GM12801 (cell line): ENCODE measurements around the gene MAN1A2.

Experiments used
- TF ChIP-seq, protein P1 (sequence below): IDR thresholded peaks from one replicate; pipeline ENCODE4 v1.5.1; 2011; ENCODE audit warnings: control low read depth; ENCODE audit not compliant: insufficient read length; ENCODE audit errors: extremely low read depth

MAN1A2 gene

DNA sequence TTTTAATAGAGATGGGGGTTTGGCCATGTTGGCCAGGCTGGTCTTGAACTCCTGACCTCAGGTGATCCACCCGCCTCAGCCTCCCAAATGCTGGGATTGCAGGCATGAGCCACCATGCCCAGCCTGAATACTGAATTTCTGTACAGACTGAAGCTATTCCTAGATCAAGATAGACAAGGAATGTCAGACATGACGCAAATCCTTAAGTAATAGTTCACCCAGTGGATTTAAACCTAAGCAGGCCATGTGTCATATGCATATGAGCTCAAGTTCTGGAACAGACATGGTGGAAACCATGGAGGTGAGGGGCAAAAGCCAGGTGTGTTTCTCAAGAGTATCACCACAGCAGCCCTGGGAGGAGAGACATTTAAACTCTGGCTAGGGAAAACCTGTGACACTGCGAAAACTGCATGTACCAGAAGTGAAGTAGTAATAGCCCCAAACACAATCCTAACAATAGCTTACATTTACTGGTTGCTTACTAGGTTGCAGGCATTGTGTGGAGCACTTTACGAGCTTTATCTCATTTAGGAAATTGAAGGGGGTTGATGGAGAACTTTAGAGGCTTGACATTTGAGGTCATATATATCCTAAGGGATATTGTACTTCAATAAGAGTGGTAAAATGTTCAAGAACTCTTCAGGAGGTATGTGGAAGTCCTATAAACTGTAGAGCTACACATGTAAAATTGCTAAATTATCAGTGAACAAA, 31.7 kb upstream of the MAN1A2 start:
- TF ChIP-seq, protein P1, sequence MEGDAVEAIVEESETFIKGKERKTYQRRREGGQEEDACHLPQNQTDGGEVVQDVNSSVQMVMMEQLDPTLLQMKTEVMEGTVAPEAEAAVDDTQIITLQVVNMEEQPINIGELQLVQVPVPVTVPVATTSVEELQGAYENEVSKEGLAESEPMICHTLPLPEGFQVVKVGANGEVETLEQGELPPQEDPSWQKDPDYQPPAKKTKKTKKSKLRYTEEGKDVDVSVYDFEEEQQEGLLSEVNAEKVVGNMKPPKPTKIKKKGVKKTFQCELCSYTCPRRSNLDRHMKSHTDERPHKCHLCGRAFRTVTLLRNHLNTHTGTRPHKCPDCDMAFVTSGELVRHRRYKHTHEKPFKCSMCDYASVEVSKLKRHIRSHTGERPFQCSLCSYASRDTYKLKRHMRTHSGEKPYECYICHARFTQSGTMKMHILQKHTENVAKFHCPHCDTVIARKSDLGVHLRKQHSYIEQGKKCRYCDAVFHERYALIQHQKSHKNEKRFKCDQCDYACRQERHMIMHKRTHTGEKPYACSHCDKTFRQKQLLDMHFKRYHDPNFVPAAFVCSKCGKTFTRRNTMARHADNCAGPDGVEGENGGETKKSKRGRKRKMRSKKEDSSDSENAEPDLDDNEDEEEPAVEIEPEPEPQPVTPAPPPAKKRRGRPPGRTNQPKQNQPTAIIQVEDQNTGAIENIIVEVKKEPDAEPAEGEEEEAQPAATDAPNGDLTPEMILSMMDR, result no peak

DNA sequence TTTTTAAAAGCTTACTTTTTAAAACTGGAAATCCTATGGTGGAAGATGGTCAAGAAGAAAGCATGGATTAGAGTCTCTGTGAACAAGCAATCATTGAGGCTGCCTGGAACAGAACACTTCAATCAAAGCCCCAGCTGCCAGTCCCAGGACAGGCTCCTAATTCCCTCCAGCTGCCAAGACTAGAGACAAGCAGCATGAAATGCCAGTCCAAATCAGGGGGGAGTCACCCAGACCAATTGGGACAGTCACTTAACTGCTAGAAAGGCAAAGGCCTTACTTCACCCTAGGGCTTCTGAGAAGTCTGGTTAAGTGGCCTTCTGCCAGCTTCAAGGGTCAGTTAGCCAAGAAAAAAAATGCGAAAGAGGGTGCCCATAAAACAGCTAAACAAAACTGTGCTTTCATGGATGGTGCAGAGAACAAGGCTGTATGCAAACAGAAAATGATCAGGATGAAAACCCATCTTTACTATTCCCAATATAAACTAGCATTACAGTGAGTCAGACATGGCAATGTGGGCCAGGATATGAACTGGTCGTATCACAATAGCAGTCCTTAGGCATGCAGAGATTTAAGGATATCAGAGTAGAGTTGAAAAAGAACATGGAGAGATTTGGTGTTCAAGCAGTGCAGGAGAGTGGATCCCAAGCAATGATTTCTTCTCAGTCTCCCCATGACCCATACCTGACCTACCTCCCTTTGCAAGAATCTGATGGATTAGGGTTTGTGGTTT, 31.0 kb upstream of the MAN1A2 start:
- TF ChIP-seq, protein P1, result no peak

GRCh38 chr1:117339866-117340700, 27.2 kb upstream of the MAN1A2 start:
- TF ChIP-seq, protein P1, result no peak

GRCh38 chr1:117341123-117341522, 26.1 kb upstream of the MAN1A2 start:
- TF ChIP-seq, protein P1, result no peak

- TF ChIP-seq, protein P1, result no peak
These were observed 24.9 kb upstream of the MAN1A2 start for GRCh38 chr1:117342397-117342796.

DNA sequence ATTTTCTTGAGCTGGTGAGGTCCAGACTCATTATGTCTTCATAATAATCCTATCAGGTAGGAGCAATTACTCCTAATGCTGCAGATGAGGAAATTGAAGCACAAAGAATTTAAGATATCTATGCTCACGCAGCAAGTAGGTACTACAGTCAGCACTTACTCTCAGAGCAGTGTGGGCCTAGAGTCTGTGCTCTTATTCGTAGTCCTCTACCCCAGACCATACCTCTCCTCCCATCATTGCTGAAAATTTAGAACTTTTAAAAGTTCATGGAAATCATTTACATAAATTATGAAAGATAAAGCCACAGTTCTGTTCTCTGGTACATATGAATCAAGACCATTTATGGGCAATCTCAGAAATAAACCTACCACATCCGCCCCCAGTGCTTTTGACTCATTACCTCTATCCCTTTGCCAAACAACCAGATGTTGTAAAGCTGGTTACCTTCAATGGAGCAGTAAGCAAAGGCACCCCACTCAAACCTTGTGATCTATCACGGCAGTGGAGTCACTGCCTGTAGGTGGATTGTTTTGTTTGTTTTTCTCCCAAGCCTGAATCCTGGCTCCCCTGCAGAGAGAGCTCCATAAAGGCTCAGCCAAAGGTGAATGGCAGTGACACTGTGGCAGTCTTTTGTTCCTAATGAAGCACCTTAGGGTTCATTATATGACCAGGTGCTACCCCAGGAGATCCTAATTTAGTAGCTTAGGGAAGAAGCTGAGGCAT, 20.9 kb upstream of the MAN1A2 start:
- TF ChIP-seq, protein P1, result no peak
